Measurements from ENCODE around the gene CDKN1B.

DNA sequence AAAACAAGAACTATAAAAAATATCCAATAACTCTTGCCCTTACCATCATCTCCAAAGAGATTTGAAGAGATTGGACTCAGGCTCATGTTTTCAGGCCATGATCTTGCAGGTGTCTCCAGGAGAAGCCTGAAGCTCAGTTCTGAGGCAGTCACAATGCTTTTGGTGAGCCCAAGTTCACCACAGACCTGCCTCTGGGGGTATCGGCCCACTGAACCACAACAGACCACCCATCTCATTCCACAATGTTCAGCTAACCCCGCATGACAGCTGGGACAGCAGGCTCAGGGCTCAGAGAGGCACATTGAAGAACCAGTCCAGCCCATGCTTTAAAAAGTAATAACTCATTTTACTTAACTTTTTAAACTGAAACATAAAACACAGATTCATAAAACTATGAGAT is 40.0 kb downstream of the CDKN1B start:
- TF ChIP-seq POLR2AphosphoS5 (IDR thresholded peaks at IDR 0.05; ENCODE audit: low read depth, low read length) = no peak
- no peak for TF ChIP-seq SIN3A (IDR thresholded peaks at IDR 0.05; ENCODE audit: borderline replicate concordance, insufficient read depth, low read length)
- TF ChIP-seq, protein P1, sequence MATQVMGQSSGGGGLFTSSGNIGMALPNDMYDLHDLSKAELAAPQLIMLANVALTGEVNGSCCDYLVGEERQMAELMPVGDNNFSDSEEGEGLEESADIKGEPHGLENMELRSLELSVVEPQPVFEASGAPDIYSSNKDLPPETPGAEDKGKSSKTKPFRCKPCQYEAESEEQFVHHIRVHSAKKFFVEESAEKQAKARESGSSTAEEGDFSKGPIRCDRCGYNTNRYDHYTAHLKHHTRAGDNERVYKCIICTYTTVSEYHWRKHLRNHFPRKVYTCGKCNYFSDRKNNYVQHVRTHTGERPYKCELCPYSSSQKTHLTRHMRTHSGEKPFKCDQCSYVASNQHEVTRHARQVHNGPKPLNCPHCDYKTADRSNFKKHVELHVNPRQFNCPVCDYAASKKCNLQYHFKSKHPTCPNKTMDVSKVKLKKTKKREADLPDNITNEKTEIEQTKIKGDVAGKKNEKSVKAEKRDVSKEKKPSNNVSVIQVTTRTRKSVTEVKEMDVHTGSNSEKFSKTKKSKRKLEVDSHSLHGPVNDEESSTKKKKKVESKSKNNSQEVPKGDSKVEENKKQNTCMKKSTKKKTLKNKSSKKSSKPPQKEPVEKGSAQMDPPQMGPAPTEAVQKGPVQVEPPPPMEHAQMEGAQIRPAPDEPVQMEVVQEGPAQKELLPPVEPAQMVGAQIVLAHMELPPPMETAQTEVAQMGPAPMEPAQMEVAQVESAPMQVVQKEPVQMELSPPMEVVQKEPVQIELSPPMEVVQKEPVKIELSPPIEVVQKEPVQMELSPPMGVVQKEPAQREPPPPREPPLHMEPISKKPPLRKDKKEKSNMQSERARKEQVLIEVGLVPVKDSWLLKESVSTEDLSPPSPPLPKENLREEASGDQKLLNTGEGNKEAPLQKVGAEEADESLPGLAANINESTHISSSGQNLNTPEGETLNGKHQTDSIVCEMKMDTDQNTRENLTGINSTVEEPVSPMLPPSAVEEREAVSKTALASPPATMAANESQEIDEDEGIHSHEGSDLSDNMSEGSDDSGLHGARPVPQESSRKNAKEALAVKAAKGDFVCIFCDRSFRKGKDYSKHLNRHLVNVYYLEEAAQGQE (IDR thresholded peaks at IDR 0.05; ENCODE audit: insufficient read depth in 1 of 2, low read depth in 2 of 2, low read length in 2 of 2) = no peak

Measured in PFSK-1 (cell line).